Ramos (cell line): Measurements from ENCODE around the gene SLC6A20.

Source experiments
- in situ Hi-C: fragments of 300-500 bp; cut with MboI; formaldehyde crosslinking; loops from one replicate; pipeline ENCODE4 v1.14.3; 2022; ENCODE audit warnings: low sequenced_read_pairs; ENCODE audit not compliant: unreplicated experiment

SLC6A20 gene

DNA sequence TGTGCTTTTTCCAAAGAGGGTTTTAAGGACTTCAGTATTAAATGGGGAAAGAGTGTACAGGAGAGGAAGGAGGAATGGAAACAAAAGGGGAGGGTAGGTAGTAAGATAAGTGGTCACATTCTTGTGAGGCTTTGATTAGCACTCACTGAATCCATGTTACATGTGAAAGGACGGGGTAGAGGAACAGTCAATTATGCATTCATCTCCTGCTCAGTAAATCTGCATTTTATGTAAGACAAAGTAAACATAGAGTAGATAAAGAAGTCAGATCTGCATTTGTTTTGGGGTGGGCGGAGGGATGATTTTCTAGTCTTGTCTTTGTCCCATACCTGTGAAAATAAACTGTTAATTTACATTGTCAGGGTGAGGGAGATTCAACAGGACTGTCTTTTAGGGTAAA is 56.3 kb downstream of the SLC6A20 start:
- in situ Hi-C loops, result no loop called here

DNA sequence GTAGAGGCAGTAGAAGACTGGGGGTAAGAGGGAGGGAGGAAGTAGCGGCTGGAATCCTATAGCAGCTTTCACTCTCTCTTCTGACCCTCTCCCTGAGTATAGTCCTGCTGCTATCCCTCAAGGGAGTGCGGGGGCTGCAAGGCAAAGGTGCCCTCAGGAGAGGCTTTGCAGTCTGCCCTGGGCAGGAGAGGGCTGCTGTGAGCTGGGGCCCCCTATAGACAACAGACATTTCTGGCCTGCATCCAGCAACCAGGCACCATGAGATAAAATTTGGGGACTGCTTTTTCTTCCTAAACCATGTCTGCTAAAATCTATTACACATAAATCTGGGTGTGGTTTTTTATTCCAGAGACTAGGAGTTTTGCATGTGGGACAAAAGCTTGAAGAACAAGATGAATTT is 59.1 kb downstream of the SLC6A20 start:
- in situ Hi-C loops, result no loop called here

DNA sequence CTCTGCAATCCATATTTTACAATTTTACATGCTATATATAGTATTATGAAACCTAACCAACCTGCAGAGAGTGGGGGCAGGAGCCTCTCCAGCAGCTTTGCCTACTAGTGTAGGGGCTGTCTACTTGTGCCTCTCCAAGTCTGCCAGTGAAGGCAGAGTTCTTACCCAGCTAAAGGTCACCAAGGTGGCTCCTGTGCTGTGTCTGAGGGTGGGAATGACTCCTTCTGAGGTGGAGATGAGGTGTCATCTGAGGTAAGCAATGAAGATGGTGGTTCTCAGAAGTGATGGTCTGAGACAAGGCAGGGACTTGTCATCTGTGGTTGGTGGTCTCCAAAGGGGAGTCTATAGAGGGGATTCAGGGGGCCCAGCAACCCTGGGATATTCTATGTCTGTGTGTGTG is 59.6 kb downstream of the SLC6A20 start:
- in situ Hi-C loops, result no loop called here

DNA sequence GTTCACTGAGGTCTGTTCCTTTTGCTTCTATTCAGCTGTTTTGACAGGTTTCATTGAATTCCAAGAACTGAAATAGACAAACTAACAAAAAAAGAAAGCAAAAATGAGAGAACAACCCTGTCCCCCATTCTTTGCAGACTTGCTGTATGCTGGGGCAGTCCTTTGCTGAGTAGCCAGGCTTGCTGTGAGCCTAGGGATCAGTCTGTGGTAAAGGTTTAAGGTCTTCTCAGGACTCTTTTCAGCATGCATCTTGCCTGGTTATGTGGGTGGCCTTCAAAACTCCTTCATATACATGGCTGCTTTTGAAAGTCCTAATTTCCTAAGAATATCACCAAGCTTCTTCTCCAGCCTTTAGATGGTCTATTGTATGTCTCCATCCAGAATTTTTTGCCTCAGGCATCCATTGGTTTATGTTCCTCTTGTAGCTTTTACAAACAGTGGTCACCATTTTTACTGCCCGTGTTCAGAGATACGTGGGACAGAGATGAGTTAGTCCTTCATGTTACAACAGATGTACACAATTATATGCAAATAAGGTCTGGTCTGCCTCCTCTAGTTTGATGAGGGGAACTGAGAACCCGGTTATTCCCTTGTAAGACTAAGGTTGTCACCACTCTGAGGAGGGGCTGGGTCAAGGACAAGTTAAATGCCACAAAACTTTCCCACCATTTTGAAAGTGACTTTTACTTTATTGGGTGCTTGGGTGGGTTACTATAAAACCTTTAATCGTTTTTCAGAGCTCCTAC is 65.8 kb downstream of the SLC6A20 start:
- in situ Hi-C loops, result no loop called here

DNA sequence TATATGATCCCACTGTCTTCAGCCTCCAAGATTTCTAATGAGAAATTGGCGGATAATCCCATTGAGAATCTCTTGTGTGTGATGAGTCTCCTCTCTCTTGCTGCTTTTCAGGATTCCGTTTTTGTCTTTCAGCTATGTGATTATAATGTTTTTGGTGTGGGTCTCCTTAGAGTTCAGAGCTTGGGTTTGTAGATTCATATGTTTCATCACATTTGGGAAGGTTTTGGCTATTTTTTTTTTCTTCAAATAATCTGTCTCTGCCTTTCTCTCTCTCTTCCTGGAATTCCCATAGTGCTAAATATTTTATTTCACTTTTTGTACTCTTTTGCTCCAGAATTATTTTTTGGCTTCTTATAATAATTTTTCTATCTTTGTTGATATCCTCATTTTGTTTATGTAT is 66.7 kb downstream of the SLC6A20 start:
- in situ Hi-C loops, result no loop called here

DNA sequence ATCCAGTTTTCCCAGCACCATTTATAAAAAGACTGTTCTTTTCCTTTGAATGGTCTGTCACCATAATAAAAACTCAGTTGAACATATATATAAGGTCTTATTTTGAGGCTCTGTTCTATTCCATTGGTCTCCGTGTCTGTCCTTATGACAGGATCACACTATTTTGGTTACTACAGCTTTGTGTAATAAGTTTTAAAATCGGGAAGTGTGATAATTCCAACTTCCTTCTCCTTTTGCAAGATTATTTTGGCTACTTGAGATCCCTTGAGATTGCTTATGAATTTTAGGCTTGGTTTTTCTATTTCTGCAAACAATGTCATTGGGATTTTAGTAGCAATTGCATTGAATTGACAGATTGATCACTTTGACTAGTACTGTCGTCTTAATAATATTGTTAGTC is 71.4 kb downstream of the SLC6A20 start:
- in situ Hi-C loops, result no loop called here

DNA sequence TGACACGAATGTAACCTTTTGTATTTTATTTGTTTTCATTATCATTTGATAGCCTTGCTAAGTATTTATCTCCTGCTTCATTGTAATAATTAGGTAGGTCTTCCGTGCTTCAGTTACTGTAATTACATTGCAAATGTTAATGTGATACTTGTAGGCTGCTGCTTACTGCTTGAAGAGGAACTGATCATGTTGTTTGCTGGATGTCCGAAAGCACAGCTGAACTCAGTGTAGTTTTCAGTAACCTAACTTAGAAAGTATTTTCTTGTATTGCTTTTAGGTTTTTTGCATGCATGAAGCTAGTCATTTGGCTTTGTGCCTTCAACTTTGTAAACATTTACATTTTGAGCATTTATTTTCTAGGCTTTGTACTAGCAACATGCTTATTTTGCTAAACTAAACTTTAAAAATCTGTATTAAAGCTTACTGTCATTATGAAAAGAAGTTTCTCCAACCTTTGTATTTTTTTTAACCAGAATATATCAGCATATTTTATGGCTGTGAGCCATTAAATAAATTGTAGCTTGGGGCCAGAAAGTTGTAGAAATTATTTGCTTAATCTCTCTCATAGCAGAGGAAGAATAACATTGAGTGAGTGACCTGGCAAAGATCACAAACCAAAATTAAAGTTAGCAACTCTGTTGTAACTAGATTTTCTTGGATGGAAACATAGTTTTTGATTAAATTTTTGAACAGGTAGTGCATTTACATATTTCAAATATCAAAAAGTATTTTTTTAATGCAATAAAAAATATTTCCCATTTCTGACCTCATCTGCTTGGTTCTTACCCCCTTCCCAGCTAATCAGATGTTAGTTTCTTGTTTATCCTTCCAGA is 76.5 kb downstream of the SLC6A20 start:
- in situ Hi-C loops, result no loop called here

DNA sequence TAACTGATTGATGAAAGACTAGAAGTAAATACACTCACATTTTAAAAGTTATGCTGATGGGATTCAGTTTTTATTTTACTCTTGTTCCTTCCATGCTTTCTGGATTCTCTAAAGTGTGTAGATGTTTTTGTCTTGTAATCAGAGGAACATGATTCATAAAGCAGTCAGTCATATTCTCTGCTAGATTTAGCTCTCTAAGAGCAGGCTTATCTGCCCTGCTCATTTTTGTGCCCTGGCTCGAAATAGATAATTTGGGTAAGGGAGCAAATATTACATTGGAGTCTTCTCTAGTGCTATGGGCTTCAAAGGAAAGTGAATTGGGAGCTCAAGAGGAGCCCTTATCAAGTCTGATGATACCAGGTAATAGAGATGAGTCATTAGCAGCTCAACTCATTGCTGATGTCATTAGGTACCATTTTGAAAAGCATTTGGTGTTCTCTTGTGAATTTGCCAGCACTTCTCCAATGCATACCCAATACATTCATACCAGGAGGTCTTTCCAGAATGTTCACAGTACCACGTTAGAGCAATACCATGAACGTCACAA is 79.5 kb downstream of the SLC6A20 start:
- in situ Hi-C loops, result no loop called here

DNA sequence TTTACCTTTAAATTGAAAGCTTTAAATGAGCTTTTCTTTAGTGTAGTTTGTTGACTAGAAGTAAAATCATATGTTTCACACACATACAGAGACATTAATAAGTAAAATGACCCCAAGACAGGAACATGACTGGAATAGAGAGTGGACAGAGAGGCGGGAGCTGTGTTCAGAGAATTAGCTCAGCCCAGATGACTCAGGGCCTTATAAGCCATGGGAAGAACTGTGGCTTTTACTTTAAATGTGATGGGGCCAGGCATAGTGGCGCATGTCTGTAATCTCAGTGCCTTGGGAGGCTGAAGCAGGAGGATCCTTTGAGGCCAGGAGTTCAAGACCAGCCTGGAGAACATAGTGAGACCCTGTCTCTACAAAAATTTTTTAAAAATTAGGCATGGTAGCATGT is 80.4 kb downstream of the SLC6A20 start:
- in situ Hi-C loops, result no loop called here

DNA sequence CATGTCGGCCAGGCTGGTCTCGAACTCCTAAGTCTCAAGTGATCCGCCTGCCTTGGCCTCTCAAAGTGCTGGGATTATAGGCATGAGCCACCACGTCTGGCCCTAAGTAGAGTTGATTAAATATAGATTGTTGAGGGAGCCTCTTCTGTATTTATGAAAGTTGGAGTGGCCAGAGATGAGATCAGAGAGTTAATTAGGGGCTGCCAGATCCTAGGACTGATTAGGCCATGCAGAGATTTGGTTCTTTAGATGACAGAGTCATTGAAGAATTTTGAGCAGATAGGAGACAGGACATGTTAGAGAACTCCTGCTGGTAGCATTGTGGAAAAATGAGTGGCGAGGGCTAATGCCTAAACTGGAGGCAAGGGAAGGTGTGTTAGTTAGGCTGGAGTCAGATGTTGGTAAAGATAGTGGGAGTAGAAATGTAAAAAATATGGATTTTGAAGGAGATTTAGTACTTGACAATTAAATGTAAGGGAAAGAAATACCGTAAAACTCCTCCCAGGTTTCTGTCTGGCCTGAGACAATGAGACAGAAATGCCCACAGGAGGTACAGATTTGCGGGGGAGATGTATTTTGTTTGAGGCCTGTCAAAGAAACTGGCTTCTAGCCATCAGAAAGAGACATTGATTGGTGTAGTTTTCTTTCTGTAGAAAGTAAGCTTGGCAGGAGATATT is 83.8 kb downstream of the SLC6A20 start:
- in situ Hi-C loops, result no loop called here

DNA sequence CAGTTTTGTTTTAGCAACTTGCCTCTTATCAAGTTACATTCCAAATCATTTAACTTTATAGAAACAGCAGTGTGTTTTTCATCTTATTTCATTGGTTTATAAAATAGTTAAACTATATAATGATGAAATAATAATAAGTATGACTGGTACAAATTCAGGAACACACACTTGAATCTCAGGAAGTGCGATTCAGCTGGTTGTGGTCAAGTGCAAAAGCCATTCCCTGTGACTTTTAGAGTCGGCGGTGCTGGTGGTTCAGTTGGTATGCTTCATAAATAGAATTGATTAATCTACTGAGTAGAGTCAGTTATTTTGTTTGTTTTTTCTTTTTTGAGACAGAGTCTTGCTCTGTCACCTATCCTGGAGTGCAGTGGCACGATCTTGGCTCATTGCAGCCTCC is 84.4 kb downstream of the SLC6A20 start:
- in situ Hi-C loops, result no loop called here

DNA sequence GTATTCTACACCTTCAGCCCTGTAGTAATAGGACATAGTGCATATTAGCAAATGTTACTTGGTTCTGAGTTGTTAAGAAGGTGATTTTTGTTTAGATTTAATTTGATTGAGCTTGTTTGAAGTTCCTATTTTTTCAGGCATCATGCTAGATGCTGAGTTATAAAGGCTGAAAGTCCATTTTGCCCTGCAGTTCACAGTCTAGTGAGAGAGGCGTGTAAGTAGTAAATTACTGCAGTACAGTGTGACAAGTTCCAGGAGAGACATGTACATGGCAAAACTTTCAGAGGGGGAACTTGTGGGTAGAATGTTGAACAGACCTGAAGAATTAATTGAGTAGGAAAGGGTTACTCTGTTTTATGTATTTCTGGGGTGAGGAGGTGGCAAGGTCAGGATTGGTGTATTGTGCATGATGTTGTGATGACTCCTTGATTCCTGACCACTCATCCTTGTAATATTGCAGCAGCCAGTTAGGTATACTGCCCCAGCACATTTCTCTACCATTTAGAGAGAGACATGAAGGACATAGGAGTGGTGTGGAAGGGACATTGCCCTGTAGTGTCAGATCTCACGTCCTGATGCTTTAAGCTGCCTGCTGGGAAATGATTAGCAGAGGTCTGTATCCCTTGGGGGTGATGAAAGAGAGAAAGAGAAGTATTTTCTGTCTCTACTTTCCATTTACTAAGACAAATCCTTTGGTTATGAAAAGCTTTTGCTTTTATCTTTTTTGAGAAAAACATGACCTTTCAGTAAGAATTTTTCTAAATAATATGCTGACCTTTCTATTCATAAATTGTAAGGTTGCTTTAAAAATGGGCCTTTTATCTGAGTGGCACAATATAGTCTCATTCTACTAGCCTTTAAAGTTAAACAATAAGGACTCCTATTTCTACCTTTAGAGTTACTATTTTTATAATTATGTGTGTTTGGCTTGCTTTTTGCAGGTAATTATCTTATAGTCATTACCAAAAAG is 90.2 kb downstream of the SLC6A20 start:
- in situ Hi-C loops, result no loop called here
